NCI-H2107 (cell line): Measurements from ENCODE around the gene PPP1R9A.
A peak's percentile ranks its signal among the peaks of the same experiment; 100 is the strongest.

Source experiments
- DNase-seq: peaks from one replicate; lab custom pipeline; 2025; lab: John Stamatoyannopoulos, UW

The PPP1R9A gene

GRCh38 chr7:94907026-94907810, at the start of gene PPP1R9A:
Gene PPP1R9A (plus strand): TSS chr7:94907594. CDS start chr7:94910114, 2,520 bp downstream.
- DNase-seq, result no peak

DNA sequence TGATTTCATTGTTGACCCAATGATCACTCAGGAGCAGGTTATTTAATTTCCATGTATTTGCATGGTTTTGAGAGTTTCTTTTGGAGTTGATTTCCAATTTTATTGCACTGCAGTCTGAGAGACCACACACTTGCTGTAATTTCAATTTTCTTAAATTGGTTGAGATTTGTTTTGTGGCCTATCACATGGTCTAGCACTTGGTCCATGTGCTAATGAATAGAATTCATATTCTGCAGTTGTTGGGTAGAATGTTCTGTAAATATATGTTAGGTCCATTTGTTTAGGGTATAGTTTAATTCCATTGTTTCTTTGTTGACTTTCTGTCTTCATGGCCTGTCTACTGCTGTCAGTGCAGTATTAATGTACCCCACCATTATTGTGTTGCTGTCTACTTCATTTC, 36.3 kb upstream of the PPP1R9A start:
- DNase-seq, result no peak

- DNase-seq, result no peak
These were observed 34.2 kb upstream of the PPP1R9A start for GRCh38 chr7:94873239-94873638.

GRCh38 chr7:94874036-94874785, 33.2 kb upstream of the PPP1R9A start:
- no peak for DNase-seq

- no peak for DNase-seq
These were observed 32.2 kb upstream of the PPP1R9A start for GRCh38 chr7:94875201-94875600.

- no peak for DNase-seq
These were observed 29.4 kb upstream of the PPP1R9A start for GRCh38 chr7:94877731-94878670.

DNA sequence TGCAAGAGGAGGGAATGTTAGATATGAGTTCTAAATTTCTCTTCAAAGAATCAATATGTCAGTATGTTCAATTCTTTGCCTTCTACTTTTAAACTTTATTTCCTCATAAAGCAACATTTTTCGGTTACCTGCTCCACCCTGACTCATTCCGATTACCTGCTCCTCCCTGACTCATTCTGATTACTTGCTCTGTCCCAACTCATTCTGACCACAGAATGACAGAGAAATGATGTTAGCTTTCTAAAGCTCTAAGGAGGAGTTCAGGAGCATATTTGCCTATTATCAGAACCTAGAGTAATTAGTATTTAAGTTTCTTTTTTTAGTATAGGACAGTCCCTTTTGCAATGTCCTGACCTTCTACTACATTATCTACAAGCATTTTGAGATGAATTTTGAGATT, 24.5 kb upstream of the PPP1R9A start:
- no peak for DNase-seq

- no peak for DNase-seq
These were observed 23.8 kb upstream of the PPP1R9A start for GRCh38 chr7:94883616-94884015.

- no peak for DNase-seq
These were observed 18.8 kb upstream of the PPP1R9A start for GRCh38 chr7:94888551-94888950.

- DNase-seq, result no peak
These were observed 18.3 kb upstream of the PPP1R9A start for GRCh38 chr7:94888995-94889523.

DNA sequence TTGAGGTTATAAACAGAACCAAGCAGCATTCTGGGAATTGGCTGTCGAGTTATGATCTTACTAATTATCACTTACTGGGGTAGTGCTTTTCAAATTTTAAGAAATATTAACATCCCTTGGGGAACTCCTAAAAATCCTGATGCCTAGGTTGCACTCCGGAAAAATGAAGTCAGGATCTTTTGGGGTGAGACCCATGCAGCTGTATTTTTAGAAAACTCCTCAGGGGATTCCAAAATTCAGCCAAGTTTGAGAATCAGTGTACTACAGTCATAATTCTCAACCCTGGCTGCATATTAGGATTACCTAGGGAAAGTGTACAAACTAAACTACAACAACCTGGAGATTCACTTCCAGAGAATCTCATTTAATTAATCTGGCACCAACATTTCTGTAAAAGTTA, 17.2 kb upstream of the PPP1R9A start:
- DNase-seq, result no peak

DNA sequence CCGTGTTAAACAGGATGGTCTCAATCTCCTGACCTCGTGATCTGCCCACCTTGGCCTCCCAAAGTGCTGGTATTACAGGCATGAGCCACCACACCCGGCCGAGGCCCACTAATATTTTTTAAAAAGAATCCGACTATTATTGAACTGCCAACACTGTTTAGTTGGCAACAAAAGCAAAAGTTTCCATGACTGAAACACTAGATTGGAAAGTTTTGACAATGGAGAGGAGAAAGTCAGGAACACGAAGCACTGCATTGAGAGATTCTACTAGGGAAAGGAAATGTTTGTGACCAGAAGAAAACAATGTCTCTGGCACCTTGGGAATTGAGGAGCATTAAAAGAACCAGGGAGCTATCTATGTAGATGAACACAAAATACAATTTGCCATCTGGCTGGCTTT, 13.7 kb upstream of the PPP1R9A start:
- DNase-seq, result no peak

- DNase-seq, result no peak
These were observed 9.9 kb upstream of the PPP1R9A start for GRCh38 chr7:94897541-94897940.

- DNase-seq, result no peak
These were observed 9.1 kb upstream of the PPP1R9A start for GRCh38 chr7:94898340-94898739.

DNA sequence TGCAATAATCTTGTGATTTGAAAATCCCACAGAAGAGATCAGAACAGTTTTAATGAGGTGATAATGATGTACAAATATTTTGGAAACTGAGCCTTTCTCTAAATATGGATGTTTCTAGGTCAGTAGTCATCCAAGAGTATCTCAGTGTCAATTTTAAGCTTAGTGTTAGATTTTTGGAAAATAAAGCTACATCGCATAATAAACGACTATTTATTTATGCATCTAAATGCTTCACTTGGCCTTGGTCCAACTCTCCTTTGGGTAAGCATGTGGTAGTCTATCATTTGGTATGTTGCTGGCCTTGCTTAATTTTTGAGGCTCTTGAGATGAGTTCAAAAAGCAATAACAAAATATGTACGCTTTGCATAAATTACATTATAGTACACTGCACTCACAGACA, 5.4 kb upstream of the PPP1R9A start:
- no peak for DNase-seq

DNA sequence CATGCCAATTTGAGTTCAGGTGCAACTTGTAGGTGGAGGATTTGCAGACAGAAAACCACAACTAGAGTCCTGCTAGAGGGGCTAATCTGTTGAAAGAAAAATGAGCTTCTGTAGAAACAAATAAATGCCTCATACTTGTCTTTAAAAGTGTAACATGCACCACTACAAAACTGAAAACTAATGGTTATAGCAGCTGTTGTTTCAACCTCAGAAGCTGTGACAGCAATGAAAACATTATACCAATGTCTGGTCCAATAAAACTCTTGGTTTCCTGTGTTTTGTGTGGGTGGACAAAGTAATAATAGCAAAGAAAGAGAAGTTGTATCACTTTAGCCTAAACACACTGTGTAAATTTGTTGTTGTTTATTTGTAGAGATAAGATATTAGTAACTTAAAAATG, 3.4 kb upstream of the PPP1R9A start:
- DNase-seq, result no peak

DNA sequence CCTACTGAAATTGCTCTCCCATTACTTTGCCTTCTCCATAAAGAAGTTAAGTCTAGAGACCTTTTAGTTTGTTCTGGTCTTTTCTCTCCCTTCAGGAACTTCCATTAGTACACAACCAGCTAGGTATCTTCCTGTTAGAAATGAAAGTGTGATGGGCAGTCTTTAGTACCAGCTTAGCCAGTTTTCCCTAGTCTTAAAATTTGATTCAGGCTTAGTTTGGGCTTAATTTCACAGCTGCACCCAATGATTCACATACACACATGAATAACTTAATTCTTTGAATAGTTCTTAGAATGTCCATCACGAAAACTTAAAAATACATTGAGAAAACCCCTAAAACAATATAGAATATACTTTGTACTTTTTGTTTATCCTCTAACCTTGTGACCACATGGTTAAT, 2.4 kb upstream of the PPP1R9A start:
- no peak for DNase-seq

GRCh38 chr7:94906065-94906851, 1.1 kb upstream of the PPP1R9A start:
- DNase-seq, result no peak

GRCh38 chr7:94907811-94908322, 473 bp downstream of the PPP1R9A start:
- DNase-seq, result no peak

- peak; percentile 48 for DNase-seq
These were observed 1.2 kb downstream of the PPP1R9A start for GRCh38 chr7:94908323-94909178.
